Eye (tissue), 1 donor: ENCODE measurements around the gene SGPL1.

ENCODE experiments used
- DNase-seq: peaks from one replicate; pipeline ENCODE4 v3.0.0-alpha.2; 2015

Gene SGPL1

DNA sequence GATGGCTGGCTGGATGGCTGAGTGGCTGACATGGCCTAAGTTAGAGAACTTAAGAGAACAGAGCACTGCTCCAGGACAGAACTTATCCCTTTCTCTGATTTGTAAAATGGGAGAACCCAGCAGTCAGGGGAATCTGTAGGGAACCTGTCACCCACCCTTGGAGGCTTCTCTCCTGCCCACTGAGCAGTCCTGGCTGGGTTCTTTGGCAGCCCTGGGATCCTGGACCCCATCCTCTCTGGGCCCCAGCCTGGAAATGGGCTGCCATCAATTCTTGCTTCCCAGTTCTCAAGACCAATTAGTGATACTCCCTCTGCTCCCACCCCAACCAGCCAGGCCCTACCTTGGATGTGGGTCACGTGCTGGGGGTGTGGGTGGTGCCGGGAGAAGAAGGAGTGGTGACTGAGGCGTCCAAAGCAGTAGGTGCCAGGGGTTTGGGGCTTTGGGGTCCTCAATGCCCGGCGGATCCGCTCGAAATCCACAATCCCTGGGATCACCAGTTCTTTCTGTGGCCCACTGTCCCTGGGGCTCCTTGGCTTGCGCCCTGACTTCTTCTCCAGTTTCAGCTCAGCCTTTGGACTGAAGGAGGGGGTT is 34.2 kb upstream of the SGPL1 start:
- no peak for DNase-seq

DNA sequence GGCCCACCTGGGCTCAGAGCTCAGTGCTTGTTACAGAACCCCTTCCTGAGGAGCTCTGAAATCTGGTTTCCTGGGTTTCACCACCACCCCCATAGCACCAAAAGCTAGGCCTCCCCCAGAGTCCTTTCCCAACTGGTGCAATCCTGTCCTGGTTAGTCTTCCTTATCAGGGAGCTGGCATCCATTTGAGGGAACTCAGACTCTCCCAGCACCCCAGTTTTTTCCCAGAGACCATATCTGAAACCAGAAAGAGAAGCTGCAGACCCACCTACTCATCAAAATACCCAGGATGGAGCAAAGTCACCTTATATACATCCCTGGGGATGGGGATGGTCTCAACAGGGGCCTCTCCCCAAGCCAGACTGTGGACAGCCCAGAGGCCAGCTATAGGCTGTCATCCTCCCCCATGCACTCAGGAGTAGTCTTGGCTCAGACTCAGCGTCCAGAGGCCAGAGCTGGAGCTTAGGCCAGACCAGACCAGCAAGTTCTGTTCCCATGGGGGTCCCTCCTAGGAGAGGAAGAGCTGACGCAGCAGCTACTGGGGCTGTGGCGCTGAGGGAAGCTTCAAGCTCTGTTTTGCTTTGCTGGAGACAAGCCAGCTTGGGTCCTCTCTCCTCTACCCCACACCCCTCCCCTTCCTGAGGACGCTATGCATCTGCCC is 33.5 kb upstream of the SGPL1 start:
- DNase-seq, result no peak

DNA sequence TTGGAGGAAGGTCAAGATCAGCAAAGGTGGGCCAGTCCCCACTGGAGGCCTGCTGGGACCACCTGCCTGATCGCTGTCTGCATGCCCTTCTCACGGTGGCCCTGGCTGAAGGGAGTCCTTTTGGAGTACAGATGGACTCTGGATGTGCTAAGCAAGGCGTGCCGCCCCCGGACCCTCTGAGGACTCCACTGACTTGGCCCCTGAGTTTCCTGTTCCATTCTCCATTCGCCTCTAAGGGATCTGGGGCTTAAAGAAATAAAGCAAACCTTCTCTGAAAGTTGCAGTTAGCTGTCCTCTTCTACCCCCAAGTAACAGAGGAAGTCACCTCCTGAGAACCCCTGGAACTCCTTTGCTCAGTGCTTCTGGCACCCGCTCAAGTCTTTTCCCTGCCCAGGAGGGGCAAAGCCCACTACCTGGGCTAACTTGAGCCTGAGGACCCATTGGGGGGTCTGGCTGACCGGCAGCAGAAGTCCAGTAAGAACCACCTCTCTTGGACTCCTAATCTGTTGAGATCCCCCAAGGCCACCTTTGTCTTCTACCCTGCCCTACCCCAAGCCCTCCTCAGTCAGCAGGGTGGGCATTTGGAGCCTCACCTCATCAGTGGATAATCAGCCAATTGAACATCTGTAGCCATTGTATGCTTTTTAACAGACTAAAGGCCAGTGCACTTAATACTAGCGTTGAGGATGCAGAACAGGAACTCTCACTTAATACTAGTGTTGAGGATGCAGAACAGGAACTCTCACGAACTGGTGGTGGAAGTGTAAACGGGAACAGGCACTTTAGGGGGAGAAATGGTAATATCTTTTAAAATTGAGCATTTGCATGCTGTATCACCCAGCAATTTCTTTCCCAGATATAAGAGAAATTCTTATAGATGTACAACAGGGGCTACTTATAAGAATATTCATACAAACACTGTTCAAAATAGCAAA is 32.7 kb upstream of the SGPL1 start:
- DNase-seq, result no peak

DNA sequence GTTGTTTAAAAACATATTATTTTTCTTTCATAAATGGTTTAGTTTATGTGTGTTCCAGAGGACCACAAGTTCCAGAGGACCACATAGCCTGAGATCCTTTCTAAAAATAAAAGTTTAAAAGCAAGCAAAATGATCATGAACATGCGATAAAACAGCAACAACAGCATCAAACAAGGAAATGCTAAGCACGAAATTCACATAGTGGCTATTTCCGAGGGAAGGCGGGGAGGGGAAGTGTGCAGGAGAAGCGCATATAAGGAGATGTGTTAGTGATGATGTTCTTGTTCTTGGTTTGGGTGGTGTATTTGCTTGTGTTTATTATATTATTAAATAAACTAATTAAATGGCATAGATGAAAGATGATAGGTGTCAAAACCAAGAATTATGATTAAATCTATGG is 31.7 kb upstream of the SGPL1 start:
- DNase-seq, result no peak

DNA sequence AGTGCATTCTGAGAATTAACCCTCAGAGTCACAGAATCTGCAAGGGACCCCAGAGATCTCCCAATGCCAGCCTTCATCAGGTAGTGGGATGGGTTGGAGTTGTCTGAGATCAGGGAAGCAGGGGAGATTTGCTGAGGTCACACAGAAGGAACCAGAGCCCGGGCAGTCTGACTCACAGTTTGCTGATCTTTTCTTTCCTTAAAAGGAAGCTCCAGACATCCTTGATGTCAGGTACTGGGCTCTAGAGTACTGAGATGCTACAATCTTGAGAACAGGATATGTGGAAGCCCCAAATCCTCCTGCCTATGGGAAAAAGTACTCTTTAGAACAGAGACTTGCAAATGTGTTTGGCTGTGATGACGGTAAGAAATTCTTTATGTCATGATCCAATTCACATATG is 31.3 kb upstream of the SGPL1 start:
- DNase-seq, result no peak

DNA sequence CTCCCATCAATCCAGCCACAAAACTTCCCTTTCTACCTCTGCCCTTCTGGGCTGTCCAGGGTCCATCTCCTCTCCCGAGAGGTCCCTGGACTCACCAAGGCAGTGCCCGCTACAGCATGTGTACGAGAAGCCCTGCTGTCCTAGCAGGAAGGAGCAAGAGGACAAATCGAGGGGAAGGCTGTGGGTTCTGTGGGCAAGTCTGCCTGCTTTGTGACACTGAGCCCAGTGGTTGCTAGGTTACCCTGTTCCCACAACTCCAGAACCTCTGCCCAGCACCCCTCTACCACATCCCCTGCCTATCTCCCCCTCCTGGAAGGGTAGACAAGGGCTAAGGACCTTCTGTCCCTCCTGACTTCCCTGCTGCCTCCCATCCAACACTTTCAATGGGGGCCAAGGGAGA is 30.6 kb upstream of the SGPL1 start, which contains the start of gene TBATA:
TBATA (minus strand) TSS at position 188 of the 400 bp plus-strand sequence. CDS start 1,998 bp downstream, outside the sequence.
- no peak for DNase-seq

DNA sequence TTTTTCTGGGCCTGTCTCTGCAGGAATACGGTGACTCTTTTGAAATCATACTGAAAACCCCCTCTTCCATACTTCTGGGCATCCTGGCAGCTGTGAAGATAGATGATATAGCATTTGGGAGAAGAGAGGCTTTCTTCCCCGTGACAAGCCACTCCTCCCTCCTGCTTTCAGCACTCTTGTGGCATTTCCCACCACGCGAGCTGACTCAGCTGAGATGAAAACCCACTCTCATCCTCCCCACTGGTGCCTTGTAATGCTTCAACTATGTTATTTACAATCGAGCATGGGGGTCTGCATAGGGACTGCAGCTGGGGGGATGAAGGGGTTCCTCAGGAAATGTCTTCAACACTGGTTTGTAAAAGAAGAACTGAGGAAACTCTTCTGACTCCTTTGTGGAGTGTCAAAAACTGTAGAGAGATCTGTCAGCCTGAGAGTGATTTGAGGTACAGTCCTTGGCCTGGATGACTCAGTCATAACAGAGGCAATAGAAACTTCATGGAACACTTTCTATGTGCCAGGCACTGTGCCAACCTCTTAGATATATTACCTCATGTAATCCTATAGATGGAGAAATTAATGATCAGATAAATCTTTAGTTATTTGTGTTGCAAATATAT is 28.8 kb upstream of the SGPL1 start:
- DNase-seq, result no peak

DNA sequence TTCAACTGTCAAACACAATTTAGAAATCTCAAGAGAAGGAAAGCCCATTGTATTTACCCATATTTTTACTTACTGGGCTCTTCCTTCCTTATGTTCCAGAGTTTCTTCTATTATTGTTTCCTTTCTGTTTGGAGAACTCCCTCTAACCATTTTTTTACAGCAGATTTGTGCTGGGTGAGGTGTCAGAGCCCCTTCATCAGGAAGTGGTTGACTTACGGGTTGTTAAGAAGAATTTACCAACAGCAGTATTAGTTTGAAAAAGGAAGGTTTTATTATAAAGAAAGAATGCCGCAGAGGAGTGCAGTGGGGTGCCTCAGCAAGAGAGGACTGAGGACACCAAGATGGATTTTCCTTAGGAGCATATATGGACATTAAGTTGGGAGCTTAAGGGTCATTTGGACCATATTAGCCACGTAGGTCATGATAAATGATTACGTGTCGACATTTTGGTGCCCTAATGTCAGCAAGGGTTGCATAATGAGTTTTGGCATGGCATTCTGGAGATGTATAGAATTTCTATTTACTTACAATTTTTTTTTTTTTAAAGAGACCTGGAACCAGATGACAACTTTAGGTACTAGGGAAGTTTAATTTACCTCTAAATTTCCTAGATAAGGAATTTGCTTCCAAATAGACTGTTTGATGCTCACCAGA is 24.2 kb upstream of the SGPL1 start:
- no peak for DNase-seq

DNA sequence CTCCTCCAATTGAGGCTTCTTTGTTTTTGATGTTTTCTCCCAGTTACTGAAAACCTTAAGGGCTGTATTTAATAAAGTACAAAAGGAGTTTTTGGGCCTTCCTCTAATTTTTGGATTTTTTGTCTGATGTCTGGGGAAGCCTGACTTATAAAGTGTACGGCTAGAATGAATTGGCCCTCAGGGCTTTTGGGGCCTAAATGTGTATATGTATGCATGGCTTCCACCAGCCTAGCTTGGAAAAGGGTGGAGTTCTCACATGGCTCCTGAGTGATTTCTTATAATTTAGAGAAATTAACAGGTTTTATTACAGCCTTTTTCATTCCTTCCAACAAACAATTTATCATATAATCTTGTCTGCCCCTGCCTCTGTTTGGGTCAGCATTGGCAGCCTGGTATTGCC is 20.1 kb upstream of the SGPL1 start:
- DNase-seq, result no peak

DNA sequence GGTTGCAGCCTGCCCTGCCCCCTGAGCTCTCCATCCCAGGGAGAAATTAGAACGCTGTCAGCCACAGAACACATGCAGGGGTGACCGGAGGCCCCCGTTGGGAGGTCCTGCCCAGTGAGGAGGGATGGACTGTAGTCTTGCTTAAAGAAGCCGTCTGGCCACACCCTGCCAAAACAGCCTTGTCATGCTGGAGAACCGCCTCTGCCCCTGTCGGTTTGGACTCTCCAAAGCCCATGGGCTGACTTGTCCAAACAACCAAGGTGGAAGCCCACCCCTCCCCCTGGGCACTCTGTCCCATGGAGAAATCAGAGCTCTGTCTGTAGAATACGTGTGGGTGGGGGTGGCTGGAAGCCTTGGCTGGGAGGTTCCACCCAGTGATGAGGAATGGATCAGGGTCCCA is 17.9 kb upstream of the SGPL1 start:
- DNase-seq, result no peak

DNA sequence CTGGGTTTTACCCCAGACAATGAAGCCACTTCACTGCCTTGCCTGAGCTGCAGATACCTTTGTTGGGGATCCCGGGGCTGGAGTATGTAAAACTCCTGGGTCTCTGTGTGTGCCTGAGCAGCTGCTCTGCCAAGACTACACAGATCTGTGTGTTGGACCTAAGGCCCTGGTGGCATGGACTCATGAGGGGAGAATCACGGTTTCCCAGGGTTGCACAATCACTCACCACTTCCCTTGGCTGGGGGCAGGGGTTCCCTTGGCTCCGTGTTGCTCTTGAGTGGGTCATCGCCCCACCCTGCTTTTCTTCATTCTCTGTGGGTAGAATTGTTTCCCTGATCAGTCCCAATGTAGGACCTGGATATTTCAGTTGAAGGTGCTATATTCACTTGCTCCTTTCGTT is 16.6 kb upstream of the SGPL1 start:
- no peak for DNase-seq

DNA sequence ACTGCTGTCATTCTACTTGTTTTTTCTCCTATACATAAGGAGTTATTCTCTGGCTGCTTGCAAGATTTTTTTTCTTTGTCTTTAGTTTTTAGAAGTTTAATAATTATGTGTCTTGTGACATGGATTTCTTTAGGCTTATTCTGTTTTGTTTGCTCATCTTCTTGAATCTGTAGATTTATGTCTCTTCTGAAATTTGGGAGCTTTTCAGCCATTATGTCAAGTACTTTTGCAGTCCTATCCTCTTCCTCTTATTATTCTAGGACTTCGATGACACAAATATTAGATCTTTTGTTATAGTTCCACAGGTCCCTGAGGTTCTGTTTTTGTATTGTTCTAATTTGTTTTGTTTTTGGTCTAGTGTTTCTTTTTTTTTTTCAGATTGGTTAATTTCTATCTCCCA is 13.9 kb upstream of the SGPL1 start:
- no peak for DNase-seq

DNA sequence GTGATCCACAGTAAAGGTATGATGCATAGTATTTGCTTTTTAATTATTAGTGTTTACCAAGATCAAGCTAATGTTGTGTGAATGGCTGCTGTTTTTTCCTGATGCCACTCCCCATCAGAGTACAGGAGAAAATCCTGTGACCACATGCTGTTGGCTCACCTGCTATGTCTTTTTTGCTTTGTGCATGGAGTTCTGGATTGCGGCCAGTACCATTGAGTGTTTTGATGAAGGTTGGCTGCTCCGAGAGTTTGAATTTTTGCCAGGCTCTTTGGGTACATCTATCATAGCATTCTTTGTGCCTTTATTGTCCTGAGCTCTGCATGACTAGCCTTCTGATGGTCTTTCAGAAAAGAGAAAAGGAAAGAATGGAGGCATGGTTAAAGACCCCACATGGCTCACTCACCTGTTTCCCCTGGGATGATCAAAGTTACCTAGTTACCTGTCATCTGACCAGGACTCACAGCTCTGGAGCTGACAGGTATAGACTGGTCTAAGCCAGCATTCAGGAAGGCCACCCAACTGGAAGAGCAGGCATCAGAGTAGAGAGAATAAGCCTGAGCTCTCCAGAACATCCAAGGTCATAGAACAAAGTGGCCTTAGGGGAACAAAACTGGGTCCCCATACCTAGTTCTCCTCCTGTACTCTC is 11.8 kb upstream of the SGPL1 start:
- DNase-seq, result no peak

DNA sequence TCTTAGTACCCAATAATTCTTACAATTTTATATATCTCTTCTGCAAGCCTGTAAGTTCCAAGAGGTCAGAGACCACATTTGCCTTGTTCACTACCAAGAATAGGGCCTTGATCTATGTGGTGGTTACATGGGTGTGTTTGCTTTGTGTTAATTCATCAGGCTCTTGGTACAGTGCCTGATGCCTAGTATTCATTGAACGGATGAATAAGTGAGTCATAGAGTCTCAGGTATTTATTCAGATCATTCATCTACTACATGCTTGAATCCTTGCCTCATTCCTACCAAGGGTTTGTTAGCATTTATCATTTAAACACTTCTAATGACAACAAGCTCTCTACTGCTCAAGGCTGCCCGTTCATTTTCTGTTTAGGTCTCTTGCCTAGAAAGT is 11.3 kb upstream of the SGPL1 start:
- no peak for DNase-seq

DNA sequence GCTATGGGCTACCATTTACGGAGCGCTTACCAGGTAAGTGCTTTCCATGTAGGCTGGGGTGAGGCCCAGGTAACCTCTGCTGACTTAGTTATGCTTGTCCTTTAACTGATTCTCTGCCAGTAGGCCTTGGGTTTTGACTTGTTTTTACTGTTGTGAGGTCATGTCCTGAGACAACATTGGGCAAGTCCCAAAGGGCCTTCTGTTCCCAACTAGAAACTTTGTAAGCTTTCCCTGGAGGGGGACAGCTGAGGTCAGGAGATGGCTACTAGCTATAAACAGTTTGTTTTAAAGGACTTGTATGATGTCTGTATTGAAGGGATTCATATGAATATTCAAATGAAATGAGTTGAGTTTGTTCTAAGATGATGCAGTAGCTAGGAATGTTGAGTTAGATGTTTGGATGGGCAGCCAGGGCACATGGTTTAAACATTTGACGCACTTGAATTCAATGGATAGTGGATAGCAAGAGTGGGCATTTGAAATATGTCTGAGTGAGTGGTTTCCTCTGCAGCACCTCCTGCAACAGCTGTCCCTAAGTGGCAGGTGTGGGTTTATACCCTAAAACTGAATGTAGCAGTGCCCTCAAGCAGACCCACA is 10.0 kb upstream of the SGPL1 start:
- DNase-seq, result no peak

DNA sequence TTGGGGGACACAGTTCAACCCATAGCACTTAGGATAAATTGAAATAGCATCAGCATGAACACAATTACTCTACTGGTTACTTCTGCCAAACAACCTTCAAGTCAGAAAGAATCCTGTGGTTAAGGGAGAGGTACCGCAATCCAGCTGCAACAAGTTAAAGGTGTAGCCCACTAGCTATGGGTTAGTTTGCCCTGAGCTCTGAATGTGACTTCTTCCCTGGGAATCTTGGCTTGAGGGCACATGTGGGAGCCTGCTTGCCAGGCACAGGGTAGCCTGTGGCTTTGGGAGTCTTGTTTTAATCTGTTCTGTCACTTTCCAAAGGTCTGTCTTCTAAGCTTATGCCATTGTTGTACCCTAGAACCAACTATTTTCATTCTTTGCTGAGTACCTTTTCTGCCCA is 8.9 kb upstream of the SGPL1 start:
- no peak for DNase-seq

DNA sequence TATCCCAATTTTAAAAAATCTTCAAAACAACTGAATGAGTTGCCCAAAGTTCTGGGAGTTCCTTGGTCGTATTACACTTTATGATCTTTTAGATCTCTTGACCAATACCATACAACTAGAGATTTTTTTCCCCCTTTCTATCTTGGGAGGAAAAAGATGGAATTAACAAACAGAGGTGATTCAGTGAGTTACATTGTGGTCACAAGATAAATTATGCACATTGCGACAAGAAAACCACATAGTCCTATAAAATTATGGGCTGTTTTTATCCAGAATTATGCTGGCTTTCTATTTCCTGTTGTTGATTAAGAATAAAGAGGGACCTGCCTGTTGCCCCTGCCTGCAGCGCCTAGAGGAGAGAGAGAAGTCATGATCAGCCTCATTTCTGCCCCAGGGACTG is 8.2 kb upstream of the SGPL1 start:
- no peak for DNase-seq

DNA sequence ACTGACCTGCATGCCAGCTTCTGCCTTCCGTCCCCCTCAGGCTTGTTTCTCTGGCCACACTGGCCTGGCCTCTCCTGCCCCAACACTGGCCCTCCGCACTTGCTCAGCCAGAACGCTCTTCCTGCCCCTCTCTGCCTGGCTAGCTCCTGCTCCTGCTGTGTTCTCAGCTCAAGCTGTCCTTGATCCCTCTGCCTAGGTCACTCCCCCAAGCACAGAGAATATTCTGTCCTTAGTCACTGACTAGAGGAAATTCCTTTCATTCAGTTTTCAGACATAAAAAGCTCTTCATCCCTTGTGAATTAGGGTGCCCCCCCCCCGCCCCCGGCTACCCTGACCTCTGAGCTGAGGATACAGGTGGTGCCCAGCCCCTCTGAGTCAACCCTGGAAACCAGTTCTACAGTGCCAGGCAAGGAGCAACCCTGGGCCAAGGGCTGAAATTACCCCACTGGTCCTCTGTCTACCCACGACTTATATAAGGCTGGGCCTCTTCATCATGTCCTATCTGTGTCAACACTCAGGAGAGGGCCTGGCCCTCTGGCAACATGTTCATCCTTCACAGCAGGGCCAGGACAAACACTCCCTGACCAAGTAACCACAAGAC is 6.6 kb upstream of the SGPL1 start:
- DNase-seq, result no peak

DNA sequence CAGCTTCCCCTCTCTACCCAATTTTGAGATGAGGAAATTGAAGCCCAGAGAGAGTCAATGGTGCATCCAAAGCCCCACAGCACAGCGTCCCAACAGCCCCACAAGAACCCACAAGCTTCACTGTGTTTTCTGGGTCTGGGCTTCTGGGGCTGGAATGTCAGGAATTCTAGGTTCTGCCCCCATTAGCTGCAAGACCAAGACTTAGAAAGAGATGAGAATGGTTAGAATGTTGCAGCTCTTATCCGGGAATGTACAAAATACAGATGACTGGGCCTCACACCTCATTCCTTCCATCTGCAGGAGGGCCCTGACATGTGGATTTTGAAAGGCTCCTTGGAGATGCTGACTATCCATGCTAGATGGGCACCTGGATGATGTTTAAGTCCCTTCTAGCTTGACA is 6.0 kb upstream of the SGPL1 start:
- no peak for DNase-seq

DNA sequence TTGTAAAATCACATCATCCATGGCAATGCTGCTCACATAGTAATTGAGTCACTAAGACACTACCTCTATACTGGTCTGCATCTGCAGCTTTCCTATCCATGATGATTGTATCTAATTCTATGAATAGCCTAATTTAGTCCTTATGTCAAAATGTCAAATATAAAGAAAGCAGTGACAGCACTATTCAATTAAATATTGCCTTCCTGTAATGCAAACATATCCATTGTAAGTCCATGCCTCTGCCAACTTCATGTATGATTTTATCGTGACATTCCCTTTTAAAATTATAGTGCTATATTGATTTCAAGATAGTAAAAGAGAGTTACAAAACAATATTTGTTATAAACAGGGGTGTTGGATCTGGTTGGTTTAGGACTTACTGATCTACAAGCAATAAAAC is 4.8 kb upstream of the SGPL1 start:
- DNase-seq, result no peak

DNA sequence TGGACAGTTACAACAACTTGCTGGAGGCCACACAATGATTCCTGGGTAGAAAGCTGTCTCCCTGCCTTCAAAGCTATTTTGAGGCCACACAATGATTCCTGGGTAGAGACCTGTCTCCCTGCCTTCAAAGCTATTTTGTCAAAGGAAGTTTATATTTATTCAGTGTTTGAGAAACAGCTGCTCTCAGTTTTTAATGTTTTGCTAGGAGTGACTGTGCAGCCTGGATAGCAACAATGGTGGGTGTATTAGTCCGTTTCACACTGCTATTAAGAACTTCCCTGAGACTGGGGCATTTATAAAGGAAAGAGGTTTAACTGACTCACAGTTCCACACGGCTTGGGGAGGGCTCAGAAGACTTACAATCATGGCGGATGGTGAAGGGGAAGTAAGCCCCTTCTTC is 3.9 kb upstream of the SGPL1 start:
- no peak for DNase-seq

DNA sequence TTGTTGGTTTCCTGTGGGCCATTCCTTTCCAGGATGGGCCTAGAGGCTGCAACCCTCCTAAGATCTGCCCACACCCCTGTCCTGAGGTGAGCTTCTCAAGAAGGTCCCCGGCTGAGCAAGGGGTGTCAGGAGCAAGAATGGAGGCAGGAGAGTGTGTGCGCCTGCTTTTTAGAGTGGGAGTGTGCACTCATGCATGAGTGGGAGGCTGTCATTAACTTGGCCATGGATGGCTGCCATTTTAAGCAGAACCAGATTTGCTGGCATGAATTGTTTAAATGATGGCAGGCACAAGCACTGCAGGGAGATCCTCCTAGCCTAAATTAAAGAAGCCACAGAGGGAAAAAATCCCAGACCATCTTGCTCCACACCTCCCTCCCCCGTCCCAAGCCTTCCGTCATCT is 2.9 kb upstream of the SGPL1 start:
- DNase-seq, result peak; percentile 30
